Astrocyte of the spinal cord (primary cell): ENCODE data around the gene FBRS.

Source experiments
- DNase-seq: peaks from one replicate; pipeline ENCODE4 v3.0.0; 2011; ENCODE audit warnings: low read depth, low spot score
- H3K4me3 ChIP-seq: 2 replicates; pipeline ENCODE4 v1.5.1; 2011; ENCODE audit warnings: low read depth, mild to moderate bottlenecking, low read length, moderate library complexity
- CTCF ChIP-seq: IDR thresholded peaks from 2 replicates; pipeline ENCODE4 v1.5.1; 2012; ENCODE audit warnings: low read depth, mild to moderate bottlenecking, low read length, inconsistent platforms
- in situ Hi-C: cut with HindIII; loops from 2 replicates; pipeline ENCODE4 v1.10.0; 2017; ENCODE audit warnings: low sequenced_read_pairs

FBRS gene

GRCh38 chr16:30619638-30620037 lies 38.6 kb upstream of the FBRS start:
- no peak for DNase-seq
- TF ChIP-seq CTCF = no peak
- H3K4me3 ChIP-seq = no peak overlapping the region
- in situ Hi-C loops = no loop called here

GRCh38 chr16:30620169-30620568 lies 38.1 kb upstream of the FBRS start:
- no peak for DNase-seq
- in situ Hi-C loops = no loop called here
- TF ChIP-seq CTCF = no peak
- H3K4me3 ChIP-seq = no peak overlapping the region

GRCh38 chr16:30621765-30622164 lies 36.5 kb upstream of the FBRS start:
- no peak for TF ChIP-seq CTCF

GRCh38 chr16:30622455-30623032 lies 35.7 kb upstream of the FBRS start:
- in situ Hi-C loops = no loop called here
- no peak overlapping the region for H3K4me3 ChIP-seq
- no peak for DNase-seq
- no peak for TF ChIP-seq CTCF

More at GRCh38 chr16:30621765-30622164, 36.5 kb upstream of the FBRS start:
- H3K4me3 ChIP-seq = no peak overlapping the region
- peak; percentile 23 for DNase-seq
- in situ Hi-C loops = no loop called here

GRCh38 chr16:30623536-30624283 lies 34.5 kb upstream of the FBRS start:
- H3K4me3 ChIP-seq = no peak overlapping the region
- TF ChIP-seq CTCF = no peak
- DNase-seq = no peak
- in situ Hi-C loops = no loop called here

GRCh38 chr16:30626236-30626635 lies 32.0 kb upstream of the FBRS start:
- no peak overlapping the region for H3K4me3 ChIP-seq
- no peak for DNase-seq
- no peak for TF ChIP-seq CTCF
- in situ Hi-C loops = no loop called here
